Measurements from ENCODE around the gene PIH1D1. TPM values are rescaled to one million over a fixed set of nuclear protein-coding genes. Genes with fewer than 3 reads are reported as not detected.

Gene PIH1D1
- polyA plus RNA-seq, 2 donors: 63.5 to 65.3 TPM

DNA sequence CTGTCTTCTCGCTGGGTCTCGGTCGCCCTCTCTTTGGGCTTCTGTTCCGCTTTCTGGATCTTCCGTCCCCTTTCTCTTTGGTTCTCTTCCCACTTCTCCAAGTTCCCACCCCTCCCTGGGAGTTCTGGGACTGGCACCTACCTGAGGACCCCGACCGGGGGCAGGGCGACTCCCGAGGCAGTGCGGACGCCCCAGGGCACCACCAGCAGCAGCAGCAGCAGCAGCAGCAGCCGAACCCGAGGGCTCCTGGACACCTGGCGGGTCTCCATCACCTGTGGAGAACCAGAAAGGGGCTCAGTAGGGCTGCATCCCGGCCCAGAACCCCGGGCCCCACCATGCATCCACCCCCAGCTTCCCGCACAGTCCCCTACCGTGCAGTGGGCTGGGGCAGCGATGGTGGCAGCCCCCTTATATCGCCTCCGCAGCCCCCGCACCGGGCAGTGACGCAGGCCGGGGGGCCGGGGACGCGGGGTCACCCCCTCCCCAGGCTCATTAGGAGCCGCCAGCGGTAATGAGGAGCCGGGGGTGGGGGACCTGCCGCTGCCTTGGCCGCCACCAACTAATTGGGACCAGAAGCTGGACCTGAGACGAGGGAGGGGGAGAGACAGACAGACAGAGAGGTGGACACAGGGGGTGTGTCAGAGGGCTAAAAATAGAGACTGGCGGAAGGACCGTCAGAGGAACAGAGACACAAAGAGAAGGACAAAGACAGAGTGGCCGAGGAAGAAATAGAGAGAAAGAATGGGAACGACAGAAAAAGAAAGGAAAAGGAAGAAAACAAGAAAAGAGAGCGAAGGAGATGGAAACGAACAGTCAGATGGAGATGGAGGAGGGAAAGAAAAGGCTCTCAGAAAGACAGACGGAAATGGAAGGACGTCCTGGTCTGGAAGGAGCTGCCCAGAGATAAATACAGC, 28.3 kb downstream of the PIH1D1 start, which contains the start of gene PTH2:
PTH2 (minus strand) TSS at position 371 of the 914 bp plus-strand sequence; CDS start at position 269, 102 bp downstream.
- Histone ChIP-seq H3K4me1 (ENCODE audit: control insufficient read depth in 2 of 2, insufficient read depth in 2 of 2, low read length in 1 of 2) (peaks cover 2 to 16% of the 10 kb centered on the region in 2 donors), H3K9me3 (ENCODE audit: control insufficient read depth in 2 of 2, insufficient read depth in 1 of 2, low read depth in 1 of 2, low read length in 1 of 2) (no peaks in the 10 kb centered on the region), H3K4me3 (ENCODE audit: low read depth in 1 of 2, low read length in 2 of 2) (peak within 1 kb of the TSS; percentile 5 to 10), H3K27ac (ENCODE audit: low read depth in 2 of 2, low read length in 1 of 2) (no peak within 1 kb of the TSS), H3K36me3 (ENCODE audit: control insufficient read depth in 2 of 2, insufficient read depth in 2 of 2, low read length in 1 of 2) (no peaks in the 10 kb centered on the region), H3K27me3 (ENCODE audit: control insufficient read depth in 1 of 2, insufficient read depth in 2 of 2, low read length in 2 of 2) (peaks cover 0 to 31% of the 10 kb centered on the region in 2 donors)
- WGBS, 2 donors: 10 to 11% methylated on average over 42 of the region's 42 CpGs

DNA sequence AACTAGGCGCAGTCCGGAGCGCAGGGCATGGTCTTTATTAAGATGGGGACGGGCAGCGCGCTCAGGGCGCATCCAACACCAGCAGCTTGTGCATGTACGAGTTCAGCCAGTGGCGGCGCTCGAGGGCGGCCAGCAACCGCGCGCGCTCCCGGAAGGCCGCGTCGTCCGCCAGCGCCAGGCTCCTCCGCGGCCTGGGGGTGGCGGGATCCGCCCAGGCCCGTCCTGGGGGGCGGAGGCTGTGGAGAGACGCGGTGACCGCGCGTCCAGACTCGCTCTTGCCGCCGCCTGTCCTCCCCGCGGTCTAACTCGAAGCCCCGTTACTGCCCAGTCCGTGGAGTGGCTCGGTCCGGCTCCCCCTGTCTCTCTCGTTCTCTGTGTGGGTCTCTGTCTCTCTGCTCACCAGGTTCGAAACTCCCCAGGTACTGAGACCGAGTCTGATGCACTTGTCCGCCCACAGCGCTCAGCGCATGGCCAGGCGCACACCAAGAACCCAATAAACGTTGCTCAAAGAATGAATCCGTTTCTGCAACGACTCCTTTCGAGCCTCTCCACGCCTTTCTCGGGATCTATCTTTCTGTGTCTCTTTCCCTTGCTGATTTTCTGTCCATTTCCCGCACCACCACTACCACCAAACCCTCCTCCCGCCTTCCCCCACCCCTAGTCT, 29.1 kb downstream of the PIH1D1 start:
- peaks cover 0 to 30% of the 10 kb centered on the region in 2 donors for H3K27me3 ChIP-seq (ENCODE audit: control insufficient read depth in 1 of 2, insufficient read depth in 2 of 2, low read length in 2 of 2)
- peak overlapping the region; percentile 5 to 10 for H3K4me3 ChIP-seq (ENCODE audit: low read depth in 1 of 2, low read length in 2 of 2)
- no peak overlapping the region for H3K27ac ChIP-seq (ENCODE audit: low read depth in 2 of 2, low read length in 1 of 2)
- no peaks in the 10 kb centered on the region for H3K36me3 ChIP-seq (ENCODE audit: control insufficient read depth in 2 of 2, insufficient read depth in 2 of 2, low read length in 1 of 2)
- 2 to 6% methylated on average over 48 to 58 of the region's 58 CpGs for WGBS, 2 donors
- H3K9me3 ChIP-seq (ENCODE audit: control insufficient read depth in 2 of 2, insufficient read depth in 1 of 2, low read depth in 1 of 2, low read length in 1 of 2): no peaks in the 10 kb centered on the region
- peaks cover 2 to 12% of the 10 kb centered on the region in 2 donors for H3K4me1 ChIP-seq (ENCODE audit: control insufficient read depth in 2 of 2, insufficient read depth in 2 of 2, low read length in 1 of 2)

DNA sequence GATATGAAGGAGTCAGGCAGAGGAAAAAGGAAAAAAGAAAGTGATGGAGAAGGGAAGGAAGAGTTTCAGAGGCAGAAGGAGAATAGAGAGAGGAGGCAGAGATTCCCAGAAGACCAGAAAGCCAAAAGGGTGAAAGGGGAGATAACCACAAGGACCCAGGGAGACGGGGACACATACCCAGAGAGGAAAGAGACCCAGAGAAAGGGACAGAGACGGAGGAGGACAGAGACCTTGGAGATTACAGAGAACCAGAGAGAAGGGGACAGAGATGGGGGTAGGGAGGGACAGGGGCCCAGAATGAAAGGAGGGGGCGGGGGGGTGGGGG, 29.8 kb downstream of the PIH1D1 start:
- H3K27ac ChIP-seq (ENCODE audit: low read depth in 2 of 2, low read length in 1 of 2): no peak overlapping the region
- H3K4me1 ChIP-seq (ENCODE audit: control insufficient read depth in 2 of 2, insufficient read depth in 2 of 2, low read length in 1 of 2): peaks cover 2 to 12% of the 10 kb centered on the region in 2 donors
- H3K4me3 ChIP-seq (ENCODE audit: low read depth in 1 of 2, low read length in 2 of 2): no peak overlapping the region
- 25 to 33% methylated on average over 3 of the region's 3 CpGs for WGBS, 2 donors
- H3K27me3 ChIP-seq (ENCODE audit: control insufficient read depth in 1 of 2, insufficient read depth in 2 of 2, low read length in 2 of 2): peaks cover 0 to 27% of the 10 kb centered on the region in 2 donors
- H3K9me3 ChIP-seq (ENCODE audit: control insufficient read depth in 2 of 2, insufficient read depth in 1 of 2, low read depth in 1 of 2, low read length in 1 of 2): no peaks in the 10 kb centered on the region
- no peaks in the 10 kb centered on the region for H3K36me3 ChIP-seq (ENCODE audit: control insufficient read depth in 2 of 2, insufficient read depth in 2 of 2, low read length in 1 of 2)

DNA sequence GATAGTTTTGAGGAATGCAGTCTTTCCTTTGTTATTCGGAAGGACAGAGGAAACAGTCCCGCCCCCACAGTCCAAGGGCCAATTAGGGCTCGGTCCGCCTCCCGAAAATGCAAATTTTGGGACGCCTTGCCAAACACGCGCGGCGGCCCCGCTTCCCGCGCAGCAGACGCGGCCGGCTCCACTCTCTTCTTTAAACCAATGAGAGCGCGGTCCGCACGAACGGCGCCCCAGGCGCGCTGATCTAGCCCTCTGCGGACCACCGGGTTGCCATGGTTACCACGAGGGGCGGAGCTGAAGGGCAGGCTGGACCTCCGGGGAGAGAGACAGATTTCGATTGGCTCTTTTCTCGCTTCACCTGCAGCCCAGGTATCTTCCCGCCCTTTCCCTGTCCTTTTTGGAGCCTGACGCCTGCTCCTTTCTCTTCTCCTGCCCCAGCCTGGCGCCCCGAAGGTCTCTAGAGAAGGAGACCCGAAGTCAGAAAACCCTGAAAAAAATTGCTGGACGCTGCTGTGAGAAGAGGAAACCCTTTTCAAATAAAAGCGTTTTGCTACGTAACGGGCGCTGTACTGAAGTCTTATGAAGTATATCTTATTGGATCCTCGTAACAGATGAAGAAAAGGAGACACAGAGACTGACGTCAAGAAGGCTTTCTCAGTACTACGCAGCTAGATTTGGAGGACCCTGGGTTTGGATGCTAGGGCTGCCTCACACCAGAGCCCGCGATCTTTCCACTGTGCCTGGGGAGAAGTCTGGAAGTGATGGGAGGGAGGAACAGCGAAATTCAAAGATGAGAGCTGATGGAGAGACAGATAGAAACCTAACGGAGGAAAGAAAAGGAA, 30.4 kb downstream of the PIH1D1 start:
- Histone ChIP-seq H3K27me3 (ENCODE audit: control insufficient read depth in 1 of 2, insufficient read depth in 2 of 2, low read length in 2 of 2) (peaks cover 0 to 27% of the 10 kb centered on the region in 2 donors), H3K36me3 (ENCODE audit: control insufficient read depth in 2 of 2, insufficient read depth in 2 of 2, low read length in 1 of 2) (no peaks in the 10 kb centered on the region), H3K27ac (ENCODE audit: low read depth in 2 of 2, low read length in 1 of 2) (no peak overlapping the region), H3K4me3 (ENCODE audit: low read depth in 1 of 2, low read length in 2 of 2) (peak overlapping the region; percentile 18 to 20), H3K9me3 (ENCODE audit: control insufficient read depth in 2 of 2, insufficient read depth in 1 of 2, low read depth in 1 of 2, low read length in 1 of 2) (no peaks in the 10 kb centered on the region), H3K4me1 (ENCODE audit: control insufficient read depth in 2 of 2, insufficient read depth in 2 of 2, low read length in 1 of 2) (peaks cover 2 to 12% of the 10 kb centered on the region in 2 donors)
- 9% methylated on average over 47 to 48 of the region's 48 CpGs for WGBS, 2 donors

DNA sequence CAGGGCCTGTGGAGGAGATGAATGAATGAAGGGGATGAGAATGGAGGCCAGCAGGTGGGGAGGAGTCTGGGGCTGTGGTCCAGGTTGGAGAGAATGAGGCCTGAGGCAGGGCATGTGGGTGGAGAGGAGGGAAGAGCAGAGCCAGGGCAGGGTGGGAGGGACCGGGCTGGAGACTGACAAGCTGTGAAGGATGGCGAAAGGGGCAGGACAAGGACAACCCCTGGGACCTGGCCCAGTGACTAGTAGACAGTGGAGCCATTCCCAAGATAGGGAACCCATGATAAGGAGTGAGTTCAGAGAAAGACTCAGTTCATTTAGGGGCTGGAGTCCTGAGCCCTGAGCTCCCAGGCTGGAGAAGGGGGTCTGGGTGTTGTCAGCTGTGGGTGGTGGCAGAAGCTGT, 31.4 kb downstream of the PIH1D1 start:
- Histone ChIP-seq H3K36me3 (ENCODE audit: control insufficient read depth in 2 of 2, insufficient read depth in 2 of 2, low read length in 1 of 2) (no peaks in the 10 kb centered on the region), H3K27me3 (ENCODE audit: control insufficient read depth in 1 of 2, insufficient read depth in 2 of 2, low read length in 2 of 2) (peaks cover 0 to 25% of the 10 kb centered on the region in 2 donors), H3K27ac (ENCODE audit: low read depth in 2 of 2, low read length in 1 of 2) (no peak overlapping the region), H3K9me3 (ENCODE audit: control insufficient read depth in 2 of 2, insufficient read depth in 1 of 2, low read depth in 1 of 2, low read length in 1 of 2) (no peaks in the 10 kb centered on the region), H3K4me1 (ENCODE audit: control insufficient read depth in 2 of 2, insufficient read depth in 2 of 2, low read length in 1 of 2) (peaks cover 2 to 10% of the 10 kb centered on the region in 2 donors), H3K4me3 (ENCODE audit: low read depth in 1 of 2, low read length in 2 of 2) (no peak overlapping the region)
- WGBS, 2 donors: 73 to 94% methylated on average over 2 of the region's 2 CpGs

DNA sequence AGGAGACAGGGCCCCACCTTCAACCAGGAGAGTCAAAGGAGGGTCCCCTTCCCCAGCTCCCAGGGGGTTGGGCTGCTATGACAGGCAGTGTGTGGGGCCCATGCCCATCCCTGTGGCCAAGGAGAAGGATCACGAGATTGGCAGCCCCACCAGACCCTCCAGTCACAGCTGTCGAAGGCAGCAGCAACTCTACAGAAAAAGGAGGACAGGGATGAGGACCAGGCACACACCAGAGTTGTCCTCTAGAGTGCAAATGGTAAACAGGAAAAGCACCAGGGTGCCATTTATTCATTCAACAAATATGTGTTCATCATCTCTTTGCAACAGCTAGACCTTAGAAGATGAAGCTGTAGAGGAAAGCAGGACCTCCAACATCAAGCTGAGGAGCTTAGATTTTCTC, 32.4 kb downstream of the PIH1D1 start:
- no peaks in the 10 kb centered on the region for H3K9me3 ChIP-seq (ENCODE audit: control insufficient read depth in 2 of 2, insufficient read depth in 1 of 2, low read depth in 1 of 2, low read length in 1 of 2)
- peaks cover 2 to 10% of the 10 kb centered on the region in 2 donors for H3K4me1 ChIP-seq (ENCODE audit: control insufficient read depth in 2 of 2, insufficient read depth in 2 of 2, low read length in 1 of 2)
- H3K27me3 ChIP-seq (ENCODE audit: control insufficient read depth in 1 of 2, insufficient read depth in 2 of 2, low read length in 2 of 2): peaks cover 0 to 19% of the 10 kb centered on the region in 2 donors
- 76 to 77% methylated on average over 2 of the region's 2 CpGs for WGBS, 2 donors
- H3K36me3 ChIP-seq (ENCODE audit: control insufficient read depth in 2 of 2, insufficient read depth in 2 of 2, low read length in 1 of 2): no peaks in the 10 kb centered on the region
- no peak overlapping the region for H3K27ac ChIP-seq (ENCODE audit: low read depth in 2 of 2, low read length in 1 of 2)
- no peak overlapping the region for H3K4me3 ChIP-seq (ENCODE audit: low read depth in 1 of 2, low read length in 2 of 2)

DNA sequence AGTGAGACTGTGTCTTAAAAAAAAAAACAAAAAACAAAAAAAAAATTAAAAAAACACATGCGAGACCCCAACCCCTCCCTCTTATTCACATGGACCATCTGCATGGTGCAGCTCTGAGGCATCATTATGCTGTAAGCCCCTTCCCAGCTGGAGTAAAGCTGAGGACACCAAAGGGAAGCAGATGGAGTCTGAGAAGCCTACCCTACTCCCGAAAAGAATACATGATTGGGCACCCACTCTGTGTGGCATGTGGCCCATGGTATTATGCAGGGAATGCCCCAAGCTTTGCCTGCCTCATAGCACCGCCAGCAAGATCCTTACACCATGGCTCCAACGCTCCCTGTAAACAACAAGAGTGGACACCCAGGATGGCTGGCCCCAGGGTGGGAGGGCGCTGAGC, 33.1 kb downstream of the PIH1D1 start:
- Histone ChIP-seq H3K27me3 (ENCODE audit: control insufficient read depth in 1 of 2, insufficient read depth in 2 of 2, low read length in 2 of 2) (peaks cover 0 to 16% of the 10 kb centered on the region in 2 donors), H3K36me3 (ENCODE audit: control insufficient read depth in 2 of 2, insufficient read depth in 2 of 2, low read length in 1 of 2) (no peaks in the 10 kb centered on the region), H3K9me3 (ENCODE audit: control insufficient read depth in 2 of 2, insufficient read depth in 1 of 2, low read depth in 1 of 2, low read length in 1 of 2) (no peaks in the 10 kb centered on the region), H3K4me1 (ENCODE audit: control insufficient read depth in 2 of 2, insufficient read depth in 2 of 2, low read length in 1 of 2) (peaks cover 2 to 10% of the 10 kb centered on the region in 2 donors), H3K27ac (ENCODE audit: low read depth in 2 of 2, low read length in 1 of 2) (no peak overlapping the region), H3K4me3 (ENCODE audit: low read depth in 1 of 2, low read length in 2 of 2) (no peak overlapping the region)
- WGBS, 2 donors: 77 to 79% methylated on average over 5 of the region's 5 CpGs

DNA sequence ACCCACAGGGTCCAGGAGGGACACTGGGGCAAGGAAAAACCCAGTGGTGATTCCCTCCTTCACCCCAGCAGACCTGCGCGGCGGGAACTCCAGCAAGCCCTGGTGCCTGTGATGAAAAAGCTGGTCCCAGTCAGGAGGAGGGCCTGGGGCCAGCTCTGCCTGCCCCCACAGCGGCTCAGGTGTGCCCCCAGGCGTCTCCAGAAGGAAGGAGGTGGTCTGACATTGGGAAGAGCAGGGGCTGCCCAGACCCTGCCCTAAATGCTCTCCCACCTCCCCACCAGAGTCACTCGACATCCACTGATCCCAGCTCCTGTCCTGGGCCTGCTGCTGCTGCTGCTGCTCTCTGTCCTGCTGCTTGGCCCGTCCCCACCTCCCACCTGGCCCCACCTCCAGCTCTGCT, 34.5 kb downstream of the PIH1D1 start:
- 59 to 62% methylated on average over 7 of the region's 7 CpGs for WGBS, 2 donors
- H3K27ac ChIP-seq (ENCODE audit: low read depth in 2 of 2, low read length in 1 of 2): no peak overlapping the region
- H3K9me3 ChIP-seq (ENCODE audit: control insufficient read depth in 2 of 2, insufficient read depth in 1 of 2, low read depth in 1 of 2, low read length in 1 of 2): no peaks in the 10 kb centered on the region
- peaks cover 0 to 4% of the 10 kb centered on the region in 2 donors for H3K4me1 ChIP-seq (ENCODE audit: control insufficient read depth in 2 of 2, insufficient read depth in 2 of 2, low read length in 1 of 2)
- H3K36me3 ChIP-seq (ENCODE audit: control insufficient read depth in 2 of 2, insufficient read depth in 2 of 2, low read length in 1 of 2): no peaks in the 10 kb centered on the region
- no peak overlapping the region for H3K4me3 ChIP-seq (ENCODE audit: low read depth in 1 of 2, low read length in 2 of 2)
- H3K27me3 ChIP-seq (ENCODE audit: control insufficient read depth in 1 of 2, insufficient read depth in 2 of 2, low read length in 2 of 2): peaks cover 0 to 2% of the 10 kb centered on the region in 2 donors

DNA sequence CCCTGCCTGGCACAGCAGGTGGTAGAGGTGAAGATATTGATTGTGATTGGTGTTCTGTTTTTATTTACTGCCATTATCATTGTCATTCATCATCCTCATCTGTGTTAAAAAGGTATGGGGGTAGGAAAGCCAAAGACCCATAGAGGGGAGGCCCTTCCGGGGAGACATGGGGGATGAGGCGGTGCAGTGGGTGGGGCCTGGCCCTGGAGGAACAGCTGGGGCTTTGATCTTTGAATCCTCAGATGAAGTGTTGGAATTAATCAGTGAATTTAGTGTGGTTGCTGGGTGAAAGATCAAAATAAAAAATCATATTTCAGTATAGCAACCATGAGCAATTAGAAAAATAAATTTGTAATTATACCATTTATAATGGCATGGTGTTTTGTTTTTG, 35.8 kb downstream of the PIH1D1 start:
- Histone ChIP-seq H3K4me3 (ENCODE audit: low read depth in 1 of 2, low read length in 2 of 2) (no peak overlapping the region), H3K27me3 (ENCODE audit: control insufficient read depth in 1 of 2, insufficient read depth in 2 of 2, low read length in 2 of 2) (no peaks in the 10 kb centered on the region), H3K27ac (ENCODE audit: low read depth in 2 of 2, low read length in 1 of 2) (no peak overlapping the region), H3K36me3 (ENCODE audit: control insufficient read depth in 2 of 2, insufficient read depth in 2 of 2, low read length in 1 of 2) (no peaks in the 10 kb centered on the region), H3K9me3 (ENCODE audit: control insufficient read depth in 2 of 2, insufficient read depth in 1 of 2, low read depth in 1 of 2, low read length in 1 of 2) (no peaks in the 10 kb centered on the region), H3K4me1 (ENCODE audit: control insufficient read depth in 2 of 2, insufficient read depth in 2 of 2, low read length in 1 of 2) (no peaks in the 10 kb centered on the region)
- 75 to 76% methylated on average over 2 of the region's 2 CpGs for WGBS, 2 donors
